GM21360 (cell line): Measurements from ENCODE around the gene EPB41L4B.

Source experiments
- ATAC-seq: cut with Tn5 transposase; IDR thresholded peaks from one replicate; pipeline ENCODE4 v1.9.1; 2021; ENCODE audit warnings: mild to moderate bottlenecking, moderate library complexity; ENCODE audit not compliant: unreplicated experiment

Gene EPB41L4B

GRCh38 chr9:109212768-109213167, 108.1 kb downstream of the EPB41L4B start:
- ATAC-seq, result no peak

- no peak for ATAC-seq
These were observed 114.2 kb downstream of the EPB41L4B start for GRCh38 chr9:109206670-109207069.

- ATAC-seq, result no peak
These were observed 115.3 kb downstream of the EPB41L4B start for GRCh38 chr9:109205526-109205925.

GRCh38 chr9:109203761-109204360, 117.0 kb downstream of the EPB41L4B start:
- ATAC-seq, result no peak

GRCh38 chr9:109199676-109200075, 121.2 kb downstream of the EPB41L4B start:
- ATAC-seq, result no peak

GRCh38 chr9:109198736-109199382, 122.0 kb downstream of the EPB41L4B start:
- ATAC-seq, result no peak

- no peak for ATAC-seq
These were observed 126.8 kb downstream of the EPB41L4B start for GRCh38 chr9:109193974-109194556.

GRCh38 chr9:109192732-109193361, 128.0 kb downstream of the EPB41L4B start:
- ATAC-seq, result no peak

- no peak for ATAC-seq
These were observed 129.1 kb downstream of the EPB41L4B start for GRCh38 chr9:109191746-109192145.

- ATAC-seq, result no peak
These were observed 130.7 kb downstream of the EPB41L4B start for GRCh38 chr9:109190151-109190550.

GRCh38 chr9:109186857-109187520, 133.9 kb downstream of the EPB41L4B start:
- ATAC-seq, result no peak

GRCh38 chr9:109182940-109183798, 137.7 kb downstream of the EPB41L4B start:
- peak; percentile 49 for ATAC-seq

- no peak for ATAC-seq
These were observed 138.3 kb downstream of the EPB41L4B start for GRCh38 chr9:109182550-109182939.

GRCh38 chr9:109181284-109181683, 139.6 kb downstream of the EPB41L4B start:
- peak; percentile 89 for ATAC-seq

GRCh38 chr9:109179801-109180523, 140.9 kb downstream of the EPB41L4B start:
- ATAC-seq, result no peak

GRCh38 chr9:109176963-109177362, 143.9 kb downstream of the EPB41L4B start:
- no peak for ATAC-seq

- ATAC-seq, result no peak
These were observed 144.5 kb downstream of the EPB41L4B start for GRCh38 chr9:109176386-109176785.

GRCh38 chr9:109172935-109173334, 147.9 kb downstream of the EPB41L4B start:
- ATAC-seq, result no peak

GRCh38 chr9:109171926-109172325, 148.9 kb downstream of the EPB41L4B start:
- ATAC-seq, result no peak

- ATAC-seq, result no peak
These were observed 152.7 kb downstream of the EPB41L4B start for GRCh38 chr9:109168170-109168569.
